SU-DHL-6 (cell line): Measurements from ENCODE around the gene FKBP10.

Experiments used
- H2AFZ ChIP-seq: fragments of 200-600 bp; sonication (generic); 2 replicates; pipeline ENCODE4 v1.6.1; 2014; ENCODE audit warnings: low read depth, mild to moderate bottlenecking, moderate library complexity, mixed read lengths, antibody characterized with exemption, low read length; ENCODE audit not compliant: severe bottlenecking
- H3F3A ChIP-seq: fragments of 200-600 bp; shearing (Covaris generic); 2 replicates; pipeline ENCODE4 v1.6.0; 2016; ENCODE audit warnings: antibody characterized with exemption, mild to moderate bottlenecking; ENCODE audit not compliant: insufficient read depth
- H3K27ac ChIP-seq: fragments of 200-600 bp; sonication (generic); 2 replicates; pipeline ENCODE4 v1.5.1; 2016; ENCODE audit warnings: low read depth, mild to moderate bottlenecking, low read length, moderate library complexity, mixed read lengths
- H3K27me3 ChIP-seq: fragments of 200-600 bp; sonication (generic), shearing (Covaris generic); 2 replicates; pipeline ENCODE4 v1.6.0; 2014; ENCODE audit warnings: mild to moderate bottlenecking, low read length
- H3K36me3 ChIP-seq: fragments of 200-600 bp; sonication (generic); 2 replicates; pipeline ENCODE4 v1.6.1; 2014; ENCODE audit warnings: mild to moderate bottlenecking, low read length, mixed read lengths
- H3K4me2 ChIP-seq: fragments of 300-600, 200-600 bp; shearing (Covaris generic), sonication (generic); 2 replicates; pipeline ENCODE4 v1.6.0; 2014; ENCODE audit warnings: low read length, low read depth, mild to moderate bottlenecking; ENCODE audit not compliant: poor library complexity, severe bottlenecking
- H3K4me3 ChIP-seq: fragments of 200-600 bp; sonication (generic); 2 replicates; pipeline ENCODE4 v1.5.1; 2014; ENCODE audit warnings: antibody characterized with exemption, low read length, mild to moderate bottlenecking, mixed read lengths; ENCODE audit not compliant: insufficient read depth, poor library complexity, severe bottlenecking
- H3K79me2 ChIP-seq: fragments of 200-600 bp; sonication (generic); 2 replicates; pipeline ENCODE4 v1.6.1; 2014; ENCODE audit warnings: mild to moderate bottlenecking, low read length, moderate library complexity; ENCODE audit not compliant: insufficient read depth
- H3K9ac ChIP-seq: fragments of 200-600 bp; sonication (generic); 2 replicates; pipeline ENCODE4 v1.7.0; 2014; ENCODE audit warnings: mild to moderate bottlenecking, low read length
- H3K9me2 ChIP-seq: fragments of 200-600 bp; sonication (generic); replicated peaks from 2 replicates; pipeline ENCODE4 v1.6.1; 2014; ENCODE audit warnings: low read length; ENCODE audit not compliant: insufficient read depth
- H3K9me3 ChIP-seq: fragments of 200-600 bp; sonication (generic); 2 replicates; pipeline ENCODE4 v1.6.1; 2014; ENCODE audit warnings: low read length, mixed read lengths; ENCODE audit not compliant: insufficient read depth
- H4K20me1 ChIP-seq: fragments of 200-600 bp; sonication (generic); 2 replicates; pipeline ENCODE4 v1.6.1; 2014; ENCODE audit warnings: low read depth, mild to moderate bottlenecking, antibody characterized with exemption, low read length, moderate library complexity, mixed read lengths
- CTCF ChIP-seq: fragments of 200-600 bp; sonication (generic); IDR thresholded peaks from one replicate; pipeline ENCODE4 v1.5.1; 2017; ENCODE audit warnings: antibody characterized with exemption, mild to moderate bottlenecking, low read length, moderate library complexity; ENCODE audit not compliant: insufficient read depth, poor library complexity, severe bottlenecking
- EZH2phosphoT487 ChIP-seq: fragments of 200-600 bp; sonication (generic), shearing (Covaris generic); conservative IDR thresholded peaks from 2 replicates; pipeline ENCODE4 v1.6.1; 2018; ENCODE audit warnings: mild to moderate bottlenecking, antibody characterized with exemption, low read length, moderate library complexity, mixed read lengths

Gene FKBP10

GRCh38 chr17:41863074-41863848, 50.5 kb downstream of the FKBP10 start:
- Histone ChIP-seq H2AFZ (no peak overlapping the region), H3K9me3 (no peaks in the 10 kb centered on the region), H3K36me3 (peaks cover 6% of the 10 kb centered on the region; the same call in 1 of the 2 replicates), H3K27me3 (no peaks in the 10 kb centered on the region), H3K4me3 (peak overlapping the region; percentile 78), H3K9ac (peak overlapping the region; percentile 84), H3K27ac (no peak overlapping the region), H3F3A (peaks cover 16% of the 10 kb centered on the region), H3K4me2 (peak overlapping the region; percentile 82), H3K79me2 (peaks cover 65% of the 10 kb centered on the region), H3K9me2 (no peaks in the 10 kb centered on the region), H4K20me1 (no peaks in the 10 kb centered on the region; the same call in 1 of the 2 replicates)
- TF ChIP-seq CTCF = no peak

- Histone ChIP-seq H3K4me3 (peak overlapping the region; percentile 78), H3K9me3 (no peaks in the 10 kb centered on the region), H3K27ac (peak overlapping the region; percentile 57), H2AFZ (peak overlapping the region; percentile 66), H3K9me2 (no peaks in the 10 kb centered on the region), H3K4me2 (peak overlapping the region; percentile 82), H3F3A (peaks cover 24% of the 10 kb centered on the region), H4K20me1 (no peaks in the 10 kb centered on the region; the same call in 1 of the 2 replicates), H3K79me2 (peaks cover 54% of the 10 kb centered on the region), H3K36me3 (peaks cover 11% of the 10 kb centered on the region; the same call in 1 of the 2 replicates), H3K9ac (peak overlapping the region; percentile 84), H3K27me3 (no peaks in the 10 kb centered on the region)
- no peak for TF ChIP-seq CTCF
- no peak for TF ChIP-seq EZH2phosphoT487
Measured at GRCh38 chr17:41864498-41864835, 51.7 kb downstream of the FKBP10 start.

GRCh38 chr17:41864836-41865595, 52.2 kb downstream of the FKBP10 start, which contains the start of gene KLHL11:
Gene KLHL11, minus strand, starts transcription at chr17:41865423. Its CDS starts 53 bp downstream, at chr17:41865370.
- no peaks in the 10 kb centered on the region for H3K9me2 ChIP-seq
- H3K36me3 ChIP-seq = peaks cover 11% of the 10 kb centered on the region; the same call in 1 of the 2 replicates
- H3K79me2 ChIP-seq = peaks cover 48% of the 10 kb centered on the region
- peak within 1 kb of the TSS; percentile 82 for H3K4me2 ChIP-seq
- peak within 1 kb of the TSS; percentile 66 for H2AFZ ChIP-seq
- peak within 1 kb of the TSS; percentile 78 for H3K4me3 ChIP-seq
- H3F3A ChIP-seq = peaks cover 24% of the 10 kb centered on the region
- TF ChIP-seq CTCF (no peak), EZH2phosphoT487 (no peak)
- peak within 1 kb of the TSS; percentile 57 for H3K27ac ChIP-seq
- H3K9ac ChIP-seq = peak within 1 kb of the TSS; percentile 84
- no peaks in the 10 kb centered on the region for H3K27me3 ChIP-seq
- no peaks in the 10 kb centered on the region; the same call in 1 of the 2 replicates for H4K20me1 ChIP-seq
- no peaks in the 10 kb centered on the region for H3K9me3 ChIP-seq
